ENCODE data around the gene NUP107. TPM values are rescaled to one million over a fixed set of nuclear protein-coding genes. Genes with fewer than 3 reads are reported as not detected.
A peak's percentile ranks its signal among the peaks of the same experiment; 100 is the strongest.

Gene NUP107
- polyA plus RNA-seq, 1 donor: 50.0 TPM

- Histone ChIP-seq H3K4me1 (ENCODE audit: control insufficient read depth, insufficient read depth, low read length) (peaks cover 11% of the 10 kb centered on the region), H3K4me3 (ENCODE audit: low read length) (no peak overlapping the region), H3K27me3 (ENCODE audit: control insufficient read depth, insufficient read depth, low read length) (no peaks in the 10 kb centered on the region), H3K9me3 (ENCODE audit: control insufficient read depth, low read depth, low read length) (no peaks in the 10 kb centered on the region), H3K36me3 (ENCODE audit: control insufficient read depth, insufficient read depth, low read length) (no peaks in the 10 kb centered on the region), H3K27ac (ENCODE audit: low read length) (no peak overlapping the region)
- WGBS (ENCODE audit: insufficient coverage, low lambda C conversion rate): no CpG with 5 or more reads among the region's 5 CpGs
- DNase-seq: no peak
Measured at GRCh38 chr12:68785823-68786222, 99.0 kb downstream of the NUP107 start.

GRCh38 chr12:68786929-68787328 is 100.2 kb downstream of the NUP107 start:
- Histone ChIP-seq H3K9me3 (ENCODE audit: control insufficient read depth, low read depth, low read length) (no peaks in the 10 kb centered on the region), H3K36me3 (ENCODE audit: control insufficient read depth, insufficient read depth, low read length) (no peaks in the 10 kb centered on the region), H3K27me3 (ENCODE audit: control insufficient read depth, insufficient read depth, low read length) (no peaks in the 10 kb centered on the region), H3K27ac (ENCODE audit: low read length) (peak overlapping the region; percentile 9), H3K4me3 (ENCODE audit: low read length) (no peak overlapping the region), H3K4me1 (ENCODE audit: control insufficient read depth, insufficient read depth, low read length) (peaks cover 11% of the 10 kb centered on the region)
- DNase-seq: no peak
- WGBS (ENCODE audit: insufficient coverage, low lambda C conversion rate): no CpG with 5 or more reads among the region's 2 CpGs

GRCh38 chr12:68788554-68789143 is 101.9 kb downstream of the NUP107 start:
- no peak for DNase-seq
- peaks cover 11% of the 10 kb centered on the region for H3K4me1 ChIP-seq (ENCODE audit: control insufficient read depth, insufficient read depth, low read length)
- WGBS (ENCODE audit: insufficient coverage, low lambda C conversion rate): no CpG with 5 or more reads among the region's 3 CpGs
- H3K27me3 ChIP-seq (ENCODE audit: control insufficient read depth, insufficient read depth, low read length): no peaks in the 10 kb centered on the region
- H3K27ac ChIP-seq (ENCODE audit: low read length): no peak overlapping the region
- no peak overlapping the region for H3K4me3 ChIP-seq (ENCODE audit: low read length)
- H3K9me3 ChIP-seq (ENCODE audit: control insufficient read depth, low read depth, low read length): no peaks in the 10 kb centered on the region
- no peaks in the 10 kb centered on the region for H3K36me3 ChIP-seq (ENCODE audit: control insufficient read depth, insufficient read depth, low read length)

GRCh38 chr12:68789144-68789878 is 102.5 kb downstream of the NUP107 start:
- H3K27ac ChIP-seq (ENCODE audit: low read length): no peak overlapping the region
- no peaks in the 10 kb centered on the region for H3K27me3 ChIP-seq (ENCODE audit: control insufficient read depth, insufficient read depth, low read length)
- H3K9me3 ChIP-seq (ENCODE audit: control insufficient read depth, low read depth, low read length): no peaks in the 10 kb centered on the region
- no peaks in the 10 kb centered on the region for H3K36me3 ChIP-seq (ENCODE audit: control insufficient read depth, insufficient read depth, low read length)
- peak in 1 of 2 donors; percentile 17 for DNase-seq
- WGBS (ENCODE audit: insufficient coverage, low lambda C conversion rate): no CpG with 5 or more reads among the region's 14 CpGs
- peaks cover 11% of the 10 kb centered on the region for H3K4me1 ChIP-seq (ENCODE audit: control insufficient read depth, insufficient read depth, low read length)
- H3K4me3 ChIP-seq (ENCODE audit: low read length): no peak overlapping the region

- WGBS (ENCODE audit: insufficient coverage, low lambda C conversion rate): 100% methylated on average over 1 of the region's 13 CpGs
- Histone ChIP-seq H3K27me3 (ENCODE audit: control insufficient read depth, insufficient read depth, low read length) (no peaks in the 10 kb centered on the region), H3K4me3 (ENCODE audit: low read length) (no peak overlapping the region), H3K27ac (ENCODE audit: low read length) (no peak overlapping the region), H3K9me3 (ENCODE audit: control insufficient read depth, low read depth, low read length) (no peaks in the 10 kb centered on the region), H3K36me3 (ENCODE audit: control insufficient read depth, insufficient read depth, low read length) (no peaks in the 10 kb centered on the region), H3K4me1 (ENCODE audit: control insufficient read depth, insufficient read depth, low read length) (peaks cover 11% of the 10 kb centered on the region)
- no peak for DNase-seq
Measured at GRCh38 chr12:68790081-68790951, 103.5 kb downstream of the NUP107 start.

- WGBS (ENCODE audit: insufficient coverage, low lambda C conversion rate): no CpG with 5 or more reads among the region's 3 CpGs
- no peaks in the 10 kb centered on the region for H3K9me3 ChIP-seq (ENCODE audit: control insufficient read depth, low read depth, low read length)
- DNase-seq: no peak
- H3K27ac ChIP-seq (ENCODE audit: low read length): no peak overlapping the region
- H3K4me1 ChIP-seq (ENCODE audit: control insufficient read depth, insufficient read depth, low read length): peaks cover 11% of the 10 kb centered on the region
- H3K4me3 ChIP-seq (ENCODE audit: low read length): no peak overlapping the region
- no peaks in the 10 kb centered on the region for H3K36me3 ChIP-seq (ENCODE audit: control insufficient read depth, insufficient read depth, low read length)
- H3K27me3 ChIP-seq (ENCODE audit: control insufficient read depth, insufficient read depth, low read length): no peaks in the 10 kb centered on the region
Measured at GRCh38 chr12:68790952-68791234, 104.1 kb downstream of the NUP107 start.

GRCh38 chr12:68791897-68792481 is 105.2 kb downstream of the NUP107 start:
- no peak for DNase-seq
- Histone ChIP-seq H3K27ac (ENCODE audit: low read length) (no peak overlapping the region), H3K27me3 (ENCODE audit: control insufficient read depth, insufficient read depth, low read length) (no peaks in the 10 kb centered on the region), H3K4me1 (ENCODE audit: control insufficient read depth, insufficient read depth, low read length) (peaks cover 11% of the 10 kb centered on the region), H3K4me3 (ENCODE audit: low read length) (no peak overlapping the region), H3K36me3 (ENCODE audit: control insufficient read depth, insufficient read depth, low read length) (no peaks in the 10 kb centered on the region), H3K9me3 (ENCODE audit: control insufficient read depth, low read depth, low read length) (no peaks in the 10 kb centered on the region)
- no CpG with 5 or more reads among the region's 2 CpGs for WGBS (ENCODE audit: insufficient coverage, low lambda C conversion rate)

- no CpG with 5 or more reads among the region's 2 CpGs for WGBS (ENCODE audit: insufficient coverage, low lambda C conversion rate)
- Histone ChIP-seq H3K9me3 (ENCODE audit: control insufficient read depth, low read depth, low read length) (no peaks in the 10 kb centered on the region), H3K4me1 (ENCODE audit: control insufficient read depth, insufficient read depth, low read length) (peaks cover 8% of the 10 kb centered on the region), H3K36me3 (ENCODE audit: control insufficient read depth, insufficient read depth, low read length) (no peaks in the 10 kb centered on the region), H3K4me3 (ENCODE audit: low read length) (no peak overlapping the region), H3K27ac (ENCODE audit: low read length) (no peak overlapping the region), H3K27me3 (ENCODE audit: control insufficient read depth, insufficient read depth, low read length) (no peaks in the 10 kb centered on the region)
- peak in 1 of 2 donors; percentile 22 for DNase-seq
Measured at GRCh38 chr12:68792952-68793351, 106.2 kb downstream of the NUP107 start.

- H3K4me1 ChIP-seq (ENCODE audit: control insufficient read depth, insufficient read depth, low read length): peaks cover 6% of the 10 kb centered on the region
- no peak overlapping the region for H3K27ac ChIP-seq (ENCODE audit: low read length)
- WGBS (ENCODE audit: insufficient coverage, low lambda C conversion rate): no CpG with 5 or more reads among the region's 4 CpGs
- no peaks in the 10 kb centered on the region for H3K36me3 ChIP-seq (ENCODE audit: control insufficient read depth, insufficient read depth, low read length)
- H3K9me3 ChIP-seq (ENCODE audit: control insufficient read depth, low read depth, low read length): no peaks in the 10 kb centered on the region
- H3K4me3 ChIP-seq (ENCODE audit: low read length): no peak overlapping the region
- H3K27me3 ChIP-seq (ENCODE audit: control insufficient read depth, insufficient read depth, low read length): no peaks in the 10 kb centered on the region
- no peak for DNase-seq
Measured at GRCh38 chr12:68793436-68793835, 106.7 kb downstream of the NUP107 start.

- Histone ChIP-seq H3K27ac (ENCODE audit: low read length) (no peak overlapping the region), H3K36me3 (ENCODE audit: control insufficient read depth, insufficient read depth, low read length) (no peaks in the 10 kb centered on the region), H3K4me1 (ENCODE audit: control insufficient read depth, insufficient read depth, low read length) (peaks cover 2% of the 10 kb centered on the region), H3K9me3 (ENCODE audit: control insufficient read depth, low read depth, low read length) (no peaks in the 10 kb centered on the region), H3K4me3 (ENCODE audit: low read length) (no peak overlapping the region), H3K27me3 (ENCODE audit: control insufficient read depth, insufficient read depth, low read length) (no peaks in the 10 kb centered on the region)
- no CpG with 5 or more reads among the region's 4 CpGs for WGBS (ENCODE audit: insufficient coverage, low lambda C conversion rate)
- DNase-seq: no peak
Measured at GRCh38 chr12:68793975-68794652, 107.3 kb downstream of the NUP107 start.
